Measurements from ENCODE around the gene NSUN2.

GRCh38 chr5:6583049-6583880 is 49.6 kb downstream of the NSUN2 start:
- TF ChIP-seq POLR2A (IDR thresholded peaks at IDR 0.05): no peak
- TF ChIP-seq, protein P1, sequence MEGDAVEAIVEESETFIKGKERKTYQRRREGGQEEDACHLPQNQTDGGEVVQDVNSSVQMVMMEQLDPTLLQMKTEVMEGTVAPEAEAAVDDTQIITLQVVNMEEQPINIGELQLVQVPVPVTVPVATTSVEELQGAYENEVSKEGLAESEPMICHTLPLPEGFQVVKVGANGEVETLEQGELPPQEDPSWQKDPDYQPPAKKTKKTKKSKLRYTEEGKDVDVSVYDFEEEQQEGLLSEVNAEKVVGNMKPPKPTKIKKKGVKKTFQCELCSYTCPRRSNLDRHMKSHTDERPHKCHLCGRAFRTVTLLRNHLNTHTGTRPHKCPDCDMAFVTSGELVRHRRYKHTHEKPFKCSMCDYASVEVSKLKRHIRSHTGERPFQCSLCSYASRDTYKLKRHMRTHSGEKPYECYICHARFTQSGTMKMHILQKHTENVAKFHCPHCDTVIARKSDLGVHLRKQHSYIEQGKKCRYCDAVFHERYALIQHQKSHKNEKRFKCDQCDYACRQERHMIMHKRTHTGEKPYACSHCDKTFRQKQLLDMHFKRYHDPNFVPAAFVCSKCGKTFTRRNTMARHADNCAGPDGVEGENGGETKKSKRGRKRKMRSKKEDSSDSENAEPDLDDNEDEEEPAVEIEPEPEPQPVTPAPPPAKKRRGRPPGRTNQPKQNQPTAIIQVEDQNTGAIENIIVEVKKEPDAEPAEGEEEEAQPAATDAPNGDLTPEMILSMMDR (IDR thresholded peaks at IDR 0.05): peak in 4 of 6 experiments; percentile 9 to 52 (median 36)

Measured in esophagus squamous epithelium (tissue), 4 donors.